ENCODE data around the gene OR8K5. TPM values are rescaled to one million over a fixed set of nuclear protein-coding genes. Genes with fewer than 3 reads are reported as not detected.

The OR8K5 gene
- total RNA-seq, 1 experiment from 2014 or later = not detected

DNA sequence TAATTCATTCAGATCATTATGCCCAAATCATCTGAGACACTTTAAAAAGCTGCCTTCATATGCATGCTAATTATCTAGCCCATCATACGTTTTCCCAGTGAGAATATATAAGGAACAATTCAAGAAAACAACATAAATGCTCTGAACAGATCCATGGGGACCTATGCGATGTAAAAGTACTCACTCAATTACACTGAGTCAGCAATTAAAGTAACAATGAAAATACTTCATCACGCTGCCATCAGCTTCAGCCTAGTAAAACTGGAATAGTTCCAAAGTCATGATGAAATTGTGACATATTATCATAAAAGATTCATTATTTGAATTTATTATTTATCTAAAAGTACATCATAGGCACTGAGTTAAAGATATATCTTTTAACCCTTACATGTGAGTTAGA is 3.7 kb upstream of the OR8K5 start (continued):
- TF ChIP-seq, protein P1, sequence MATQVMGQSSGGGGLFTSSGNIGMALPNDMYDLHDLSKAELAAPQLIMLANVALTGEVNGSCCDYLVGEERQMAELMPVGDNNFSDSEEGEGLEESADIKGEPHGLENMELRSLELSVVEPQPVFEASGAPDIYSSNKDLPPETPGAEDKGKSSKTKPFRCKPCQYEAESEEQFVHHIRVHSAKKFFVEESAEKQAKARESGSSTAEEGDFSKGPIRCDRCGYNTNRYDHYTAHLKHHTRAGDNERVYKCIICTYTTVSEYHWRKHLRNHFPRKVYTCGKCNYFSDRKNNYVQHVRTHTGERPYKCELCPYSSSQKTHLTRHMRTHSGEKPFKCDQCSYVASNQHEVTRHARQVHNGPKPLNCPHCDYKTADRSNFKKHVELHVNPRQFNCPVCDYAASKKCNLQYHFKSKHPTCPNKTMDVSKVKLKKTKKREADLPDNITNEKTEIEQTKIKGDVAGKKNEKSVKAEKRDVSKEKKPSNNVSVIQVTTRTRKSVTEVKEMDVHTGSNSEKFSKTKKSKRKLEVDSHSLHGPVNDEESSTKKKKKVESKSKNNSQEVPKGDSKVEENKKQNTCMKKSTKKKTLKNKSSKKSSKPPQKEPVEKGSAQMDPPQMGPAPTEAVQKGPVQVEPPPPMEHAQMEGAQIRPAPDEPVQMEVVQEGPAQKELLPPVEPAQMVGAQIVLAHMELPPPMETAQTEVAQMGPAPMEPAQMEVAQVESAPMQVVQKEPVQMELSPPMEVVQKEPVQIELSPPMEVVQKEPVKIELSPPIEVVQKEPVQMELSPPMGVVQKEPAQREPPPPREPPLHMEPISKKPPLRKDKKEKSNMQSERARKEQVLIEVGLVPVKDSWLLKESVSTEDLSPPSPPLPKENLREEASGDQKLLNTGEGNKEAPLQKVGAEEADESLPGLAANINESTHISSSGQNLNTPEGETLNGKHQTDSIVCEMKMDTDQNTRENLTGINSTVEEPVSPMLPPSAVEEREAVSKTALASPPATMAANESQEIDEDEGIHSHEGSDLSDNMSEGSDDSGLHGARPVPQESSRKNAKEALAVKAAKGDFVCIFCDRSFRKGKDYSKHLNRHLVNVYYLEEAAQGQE (IDR thresholded peaks at IDR 0.05; ENCODE audit: low read depth) = no peak
- no peak for TF ChIP-seq ZNF274 (IDR thresholded peaks at IDR 0.05; ENCODE audit: low read depth, low read length)
- TF ChIP-seq CBX3 (IDR thresholded peaks at IDR 0.05; ENCODE audit: low read depth) = no peak
- no peak for TF ChIP-seq YY1 (IDR thresholded peaks at IDR 0.05; ENCODE audit: extremely low read depth, insufficient replicate concordance, low read depth, low read length)
- no peak for TF ChIP-seq RAD21 (IDR thresholded peaks at IDR 0.05; ENCODE audit: low read depth)
- TF ChIP-seq POLR2AphosphoS5 (IDR thresholded peaks at IDR 0.05; ENCODE audit: low read depth, low read length) = no peak
- no peak for TF ChIP-seq SRF (IDR thresholded peaks at IDR 0.05; ENCODE audit: low read depth)
- TF ChIP-seq EZH2phosphoT487 (IDR thresholded peaks at IDR 0.05; ENCODE audit: borderline replicate concordance) = no peak

DNA sequence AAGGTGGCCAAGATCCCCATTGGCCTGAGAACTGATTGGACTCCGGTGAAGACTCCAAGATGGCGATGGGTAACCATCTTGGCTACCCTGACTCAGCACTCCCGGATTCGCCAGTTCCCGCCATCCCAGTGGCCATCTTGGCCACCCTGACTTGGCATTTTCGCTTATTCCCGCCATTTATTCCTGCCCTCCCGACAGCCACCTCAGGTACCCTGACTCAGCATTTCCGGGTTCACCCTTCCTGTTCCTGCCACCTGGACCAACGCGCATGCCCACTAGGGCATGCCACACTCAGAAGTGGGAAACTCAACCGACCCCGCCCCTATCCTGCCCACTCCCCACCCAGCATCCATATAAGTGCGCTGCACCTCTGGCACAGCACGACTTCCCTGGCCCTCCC is 7.8 kb downstream of the OR8K5 start:
- ChIA-PET RAD21 (ENCODE audit: low non-redundant PET in 1 of 2, low total read pairs in 2 of 2, uncharacterized antibody in 2 of 2, unreplicated experiment in 2 of 2) (no interaction called here), POLR2A (no interaction called here), CTCF (no interaction called here)
- no peak overlapping the region for H2AFZ ChIP-seq (ENCODE audit: low read depth, low read length, poor library complexity, severe bottlenecking)
- no TSS peak for BruUV-seq (replicated peaks)
- no peaks in the 10 kb centered on the region for H3K79me2 ChIP-seq (ENCODE audit: insufficient read depth, low read length)
- ATAC-seq (no peak), DNase-seq (ENCODE audit: low read depth, low spot score) (no peak)
- peaks cover 4 to 6% of the 10 kb centered on the region in 2 experiments; a peak in 2 of 4 replicates for H3K9me3 ChIP-seq (ENCODE audit: control insufficient read depth in 1 of 2, insufficient read depth in 1 of 2, low read depth in 1 of 2, low read length in 2 of 2)
- intact Hi-C loops (cut with micrococcal nuclease) = no loop called here
- no peaks in the 10 kb centered on the region for H3K36me3 ChIP-seq (ENCODE audit: control insufficient read depth in 1 of 2, insufficient read depth in 2 of 2, low read length in 2 of 2)
- no peak overlapping the region for H3K4me3 ChIP-seq (replicated peaks in 1 of 2; ENCODE audit: low read depth in 1 of 2, low read length in 2 of 2)
- no peak overlapping the region for H3K4me2 ChIP-seq (ENCODE audit: low read length)
- H4K20me1 ChIP-seq (ENCODE audit: insufficient read depth) = no peaks in the 10 kb centered on the region
- H3K4me1 ChIP-seq (ENCODE audit: control insufficient read depth in 1 of 2, insufficient read depth in 2 of 2, low read length in 2 of 2) = no peaks in the 10 kb centered on the region
- H3K9ac ChIP-seq (ENCODE audit: low read length) = no peak overlapping the region
- TF ChIP-seq SP1 (IDR thresholded peaks at IDR 0.05; ENCODE audit: low read depth) = no peak
- TF ChIP-seq, protein P2, sequence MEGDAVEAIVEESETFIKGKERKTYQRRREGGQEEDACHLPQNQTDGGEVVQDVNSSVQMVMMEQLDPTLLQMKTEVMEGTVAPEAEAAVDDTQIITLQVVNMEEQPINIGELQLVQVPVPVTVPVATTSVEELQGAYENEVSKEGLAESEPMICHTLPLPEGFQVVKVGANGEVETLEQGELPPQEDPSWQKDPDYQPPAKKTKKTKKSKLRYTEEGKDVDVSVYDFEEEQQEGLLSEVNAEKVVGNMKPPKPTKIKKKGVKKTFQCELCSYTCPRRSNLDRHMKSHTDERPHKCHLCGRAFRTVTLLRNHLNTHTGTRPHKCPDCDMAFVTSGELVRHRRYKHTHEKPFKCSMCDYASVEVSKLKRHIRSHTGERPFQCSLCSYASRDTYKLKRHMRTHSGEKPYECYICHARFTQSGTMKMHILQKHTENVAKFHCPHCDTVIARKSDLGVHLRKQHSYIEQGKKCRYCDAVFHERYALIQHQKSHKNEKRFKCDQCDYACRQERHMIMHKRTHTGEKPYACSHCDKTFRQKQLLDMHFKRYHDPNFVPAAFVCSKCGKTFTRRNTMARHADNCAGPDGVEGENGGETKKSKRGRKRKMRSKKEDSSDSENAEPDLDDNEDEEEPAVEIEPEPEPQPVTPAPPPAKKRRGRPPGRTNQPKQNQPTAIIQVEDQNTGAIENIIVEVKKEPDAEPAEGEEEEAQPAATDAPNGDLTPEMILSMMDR (IDR thresholded peaks at IDR 0.05 in 2 of 3, conservative IDR thresholded peaks at IDR 0.05 in 1 of 3; ENCODE audit: borderline replicate concordance in 1 of 3, insufficient read depth in 1 of 3, low read depth in 2 of 3, low read length in 2 of 3) = no peak
- no peak for TF ChIP-seq SIN3A (IDR thresholded peaks at IDR 0.05; ENCODE audit: low read depth)
- no peak for TF ChIP-seq JUND (IDR thresholded peaks at IDR 0.05)
- no peak for TF ChIP-seq EZH2phosphoT487 (IDR thresholded peaks at IDR 0.05; ENCODE audit: borderline replicate concordance)
- TF ChIP-seq TCF7L2 (IDR thresholded peaks at IDR 0.05; ENCODE audit: borderline replicate concordance, extremely low read depth, insufficient read depth, insufficient read length) = no peak
- TF ChIP-seq, protein P3, sequence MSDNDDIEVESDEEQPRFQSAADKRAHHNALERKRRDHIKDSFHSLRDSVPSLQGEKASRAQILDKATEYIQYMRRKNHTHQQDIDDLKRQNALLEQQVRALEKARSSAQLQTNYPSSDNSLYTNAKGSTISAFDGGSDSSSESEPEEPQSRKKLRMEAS (IDR thresholded peaks at IDR 0.05) = no peak
- no peak for TF ChIP-seq ELF1 (IDR thresholded peaks at IDR 0.05; ENCODE audit: borderline replicate concordance, low read depth)
- no peak for TF ChIP-seq CEBPB (IDR thresholded peaks at IDR 0.05; ENCODE audit: low read depth)
- TF ChIP-seq CBX3 (IDR thresholded peaks at IDR 0.05; ENCODE audit: low read depth) = no peak
- no peak for TF ChIP-seq POLR2A (IDR thresholded peaks at IDR 0.05; ENCODE audit: borderline replicate concordance, extremely low read depth, insufficient read depth, insufficient read length)
- TF ChIP-seq FOSL1 (IDR thresholded peaks at IDR 0.05; ENCODE audit: low read depth) = no peak
- TF ChIP-seq ZFX (IDR thresholded peaks at IDR 0.05) = no peak
- TF ChIP-seq, protein P4, sequence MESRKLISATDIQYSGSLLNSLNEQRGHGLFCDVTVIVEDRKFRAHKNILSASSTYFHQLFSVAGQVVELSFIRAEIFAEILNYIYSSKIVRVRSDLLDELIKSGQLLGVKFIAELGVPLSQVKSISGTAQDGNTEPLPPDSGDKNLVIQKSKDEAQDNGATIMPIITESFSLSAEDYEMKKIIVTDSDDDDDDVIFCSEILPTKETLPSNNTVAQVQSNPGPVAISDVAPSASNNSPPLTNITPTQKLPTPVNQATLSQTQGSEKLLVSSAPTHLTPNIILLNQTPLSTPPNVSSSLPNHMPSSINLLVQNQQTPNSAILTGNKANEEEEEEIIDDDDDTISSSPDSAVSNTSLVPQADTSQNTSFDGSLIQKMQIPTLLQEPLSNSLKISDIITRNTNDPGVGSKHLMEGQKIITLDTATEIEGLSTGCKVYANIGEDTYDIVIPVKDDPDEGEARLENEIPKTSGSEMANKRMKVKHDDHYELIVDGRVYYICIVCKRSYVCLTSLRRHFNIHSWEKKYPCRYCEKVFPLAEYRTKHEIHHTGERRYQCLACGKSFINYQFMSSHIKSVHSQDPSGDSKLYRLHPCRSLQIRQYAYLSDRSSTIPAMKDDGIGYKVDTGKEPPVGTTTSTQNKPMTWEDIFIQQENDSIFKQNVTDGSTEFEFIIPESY (IDR thresholded peaks at IDR 0.05; ENCODE audit: extremely low read depth, insufficient replicate concordance, low read length) = no peak
- TF ChIP-seq RAD21 (IDR thresholded peaks at IDR 0.05; ENCODE audit: low read depth) = no peak
- H3K9me2 ChIP-seq (ENCODE audit: insufficient read depth) = no peaks in the 10 kb centered on the region
- H3K27ac ChIP-seq (ENCODE audit: low read depth, low read length) = no peak overlapping the region
- no peaks in the 10 kb centered on the region for H3K27me3 ChIP-seq (ENCODE audit: insufficient read depth, low read length)

Data from HCT116 (cell line).